ENCODE results near the gene RBBP5.

The RBBP5 gene

DNA sequence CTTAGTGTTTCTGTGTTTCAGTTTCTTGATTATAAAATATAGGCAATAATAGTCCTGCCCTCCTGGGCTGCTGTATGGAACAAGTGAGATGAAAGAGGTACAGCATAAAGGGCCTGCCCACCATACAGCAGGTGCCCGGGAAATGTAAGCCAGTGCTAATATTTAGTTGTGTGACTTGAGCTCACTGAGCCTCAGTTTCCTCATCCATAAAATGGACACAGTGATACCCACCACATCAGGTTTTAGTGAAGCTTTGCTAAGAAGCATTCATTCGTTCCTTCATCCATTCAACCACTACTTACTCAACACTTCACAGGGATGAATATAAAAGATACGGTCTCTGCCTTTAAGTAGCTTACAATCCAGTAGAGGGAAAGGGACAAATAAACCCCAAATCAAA, 58.9 kb downstream of the RBBP5 start:
- Histone ChIP-seq H3K9me3 (ENCODE audit: severe bottlenecking) (no peaks in the 10 kb centered on the region), H3K4me3 (ENCODE audit: severe bottlenecking) (no peak overlapping the region), H3K27ac (ENCODE audit: poor library complexity, severe bottlenecking) (no peak overlapping the region), H3K36me3 (ENCODE audit: low read depth) (no peaks in the 10 kb centered on the region), H3K27me3 (ENCODE audit: insufficient read depth, poor library complexity, severe bottlenecking) (no peaks in the 10 kb centered on the region), H3K4me1 (ENCODE audit: insufficient read depth, poor library complexity, severe bottlenecking) (no peaks in the 10 kb centered on the region)
- ATAC-seq (ENCODE audit: low read depth) (no peak), DNase-seq (ENCODE audit: low spot score) (no peak)
- TF ChIP-seq, protein P1, sequence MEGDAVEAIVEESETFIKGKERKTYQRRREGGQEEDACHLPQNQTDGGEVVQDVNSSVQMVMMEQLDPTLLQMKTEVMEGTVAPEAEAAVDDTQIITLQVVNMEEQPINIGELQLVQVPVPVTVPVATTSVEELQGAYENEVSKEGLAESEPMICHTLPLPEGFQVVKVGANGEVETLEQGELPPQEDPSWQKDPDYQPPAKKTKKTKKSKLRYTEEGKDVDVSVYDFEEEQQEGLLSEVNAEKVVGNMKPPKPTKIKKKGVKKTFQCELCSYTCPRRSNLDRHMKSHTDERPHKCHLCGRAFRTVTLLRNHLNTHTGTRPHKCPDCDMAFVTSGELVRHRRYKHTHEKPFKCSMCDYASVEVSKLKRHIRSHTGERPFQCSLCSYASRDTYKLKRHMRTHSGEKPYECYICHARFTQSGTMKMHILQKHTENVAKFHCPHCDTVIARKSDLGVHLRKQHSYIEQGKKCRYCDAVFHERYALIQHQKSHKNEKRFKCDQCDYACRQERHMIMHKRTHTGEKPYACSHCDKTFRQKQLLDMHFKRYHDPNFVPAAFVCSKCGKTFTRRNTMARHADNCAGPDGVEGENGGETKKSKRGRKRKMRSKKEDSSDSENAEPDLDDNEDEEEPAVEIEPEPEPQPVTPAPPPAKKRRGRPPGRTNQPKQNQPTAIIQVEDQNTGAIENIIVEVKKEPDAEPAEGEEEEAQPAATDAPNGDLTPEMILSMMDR (IDR thresholded peaks at IDR 0.05; ENCODE audit: poor library complexity, severe bottlenecking): no peak

DNA sequence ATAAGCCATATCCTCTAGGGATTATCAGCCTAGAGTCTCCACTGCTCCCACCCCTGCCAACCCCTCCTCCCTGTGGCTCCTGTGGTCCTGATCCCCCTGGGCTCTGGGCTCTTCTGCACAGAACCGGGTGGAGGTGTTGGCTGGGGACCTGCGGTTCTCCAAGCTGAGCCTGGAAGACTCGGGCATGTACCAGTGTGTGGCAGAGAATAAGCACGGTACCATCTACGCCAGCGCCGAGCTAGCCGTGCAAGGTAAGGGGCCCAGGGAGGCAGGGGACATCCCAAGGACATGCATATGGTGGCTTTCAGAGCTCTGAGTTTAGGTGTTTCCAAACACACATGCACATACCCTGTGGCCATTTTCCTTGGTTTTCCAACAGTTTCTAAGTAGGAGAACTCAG, 59.5 kb downstream of the RBBP5 start:
- ATAC-seq (ENCODE audit: low read depth) (no peak), DNase-seq (ENCODE audit: low spot score) (peak; percentile 22)
- TF ChIP-seq, protein P1 (IDR thresholded peaks at IDR 0.05; ENCODE audit: poor library complexity, severe bottlenecking): no peak
- H3K36me3 ChIP-seq (ENCODE audit: low read depth): no peaks in the 10 kb centered on the region
- H3K9me3 ChIP-seq (ENCODE audit: severe bottlenecking): no peaks in the 10 kb centered on the region
- H3K27ac ChIP-seq (ENCODE audit: poor library complexity, severe bottlenecking): no peak overlapping the region
- H3K27me3 ChIP-seq (ENCODE audit: insufficient read depth, poor library complexity, severe bottlenecking): no peaks in the 10 kb centered on the region
- no peaks in the 10 kb centered on the region for H3K4me1 ChIP-seq (ENCODE audit: insufficient read depth, poor library complexity, severe bottlenecking)
- H3K4me3 ChIP-seq (ENCODE audit: severe bottlenecking): no peak overlapping the region

DNA sequence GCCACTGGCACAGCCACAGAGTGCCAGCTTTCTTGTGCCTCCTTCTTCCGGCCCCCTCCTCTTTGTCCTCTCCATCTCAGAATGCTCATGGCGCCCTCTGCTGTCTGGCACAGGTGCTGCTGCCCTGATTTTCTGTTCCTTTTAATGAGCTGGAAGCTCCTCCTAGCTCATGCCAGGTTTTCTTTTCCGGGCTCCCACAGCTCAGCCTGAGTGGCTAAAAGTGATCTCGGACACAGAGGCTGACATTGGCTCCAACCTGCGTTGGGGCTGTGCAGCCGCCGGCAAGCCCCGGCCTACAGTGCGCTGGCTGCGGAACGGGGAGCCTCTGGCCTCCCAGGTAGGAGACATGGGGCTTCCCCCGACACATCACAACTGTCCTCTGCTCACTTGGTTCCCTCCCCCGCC, 60.1 kb downstream of the RBBP5 start:
- Histone ChIP-seq H3K36me3 (ENCODE audit: low read depth) (no peaks in the 10 kb centered on the region), H3K4me3 (ENCODE audit: severe bottlenecking) (no peak overlapping the region), H3K27me3 (ENCODE audit: insufficient read depth, poor library complexity, severe bottlenecking) (no peaks in the 10 kb centered on the region), H3K27ac (ENCODE audit: poor library complexity, severe bottlenecking) (no peak overlapping the region), H3K4me1 (ENCODE audit: insufficient read depth, poor library complexity, severe bottlenecking) (no peaks in the 10 kb centered on the region), H3K9me3 (ENCODE audit: severe bottlenecking) (no peaks in the 10 kb centered on the region)
- TF ChIP-seq, protein P1 (IDR thresholded peaks at IDR 0.05; ENCODE audit: poor library complexity, severe bottlenecking): peak; percentile 86
- ATAC-seq (ENCODE audit: low read depth) (peak; percentile 59), DNase-seq (ENCODE audit: low spot score) (no peak)

DNA sequence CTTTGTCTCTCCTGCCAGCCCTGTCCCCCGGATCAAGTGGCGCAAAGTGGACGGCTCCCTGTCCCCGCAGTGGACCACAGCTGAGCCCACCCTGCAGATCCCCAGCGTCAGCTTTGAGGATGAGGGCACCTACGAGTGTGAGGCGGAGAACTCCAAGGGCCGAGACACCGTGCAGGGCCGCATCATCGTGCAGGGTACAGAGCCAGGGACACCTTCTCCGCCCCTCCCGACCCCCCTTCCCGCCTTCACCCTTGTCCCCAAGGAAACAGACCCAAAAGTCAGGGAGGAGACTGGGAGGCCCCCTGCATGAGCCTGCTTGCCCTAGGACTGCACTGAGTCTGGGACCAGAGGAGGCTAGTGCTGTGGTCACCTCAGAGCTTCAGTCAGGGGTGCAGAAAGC, 60.6 kb downstream of the RBBP5 start:
- Histone ChIP-seq H3K27me3 (ENCODE audit: insufficient read depth, poor library complexity, severe bottlenecking) (no peaks in the 10 kb centered on the region), H3K9me3 (ENCODE audit: severe bottlenecking) (no peaks in the 10 kb centered on the region), H3K4me3 (ENCODE audit: severe bottlenecking) (no peak overlapping the region), H3K27ac (ENCODE audit: poor library complexity, severe bottlenecking) (no peak overlapping the region), H3K4me1 (ENCODE audit: insufficient read depth, poor library complexity, severe bottlenecking) (no peaks in the 10 kb centered on the region), H3K36me3 (ENCODE audit: low read depth) (no peaks in the 10 kb centered on the region)
- ATAC-seq (ENCODE audit: low read depth) (no peak), DNase-seq (ENCODE audit: low spot score) (no peak)
- TF ChIP-seq, protein P1 (IDR thresholded peaks at IDR 0.05; ENCODE audit: poor library complexity, severe bottlenecking): no peak

DNA sequence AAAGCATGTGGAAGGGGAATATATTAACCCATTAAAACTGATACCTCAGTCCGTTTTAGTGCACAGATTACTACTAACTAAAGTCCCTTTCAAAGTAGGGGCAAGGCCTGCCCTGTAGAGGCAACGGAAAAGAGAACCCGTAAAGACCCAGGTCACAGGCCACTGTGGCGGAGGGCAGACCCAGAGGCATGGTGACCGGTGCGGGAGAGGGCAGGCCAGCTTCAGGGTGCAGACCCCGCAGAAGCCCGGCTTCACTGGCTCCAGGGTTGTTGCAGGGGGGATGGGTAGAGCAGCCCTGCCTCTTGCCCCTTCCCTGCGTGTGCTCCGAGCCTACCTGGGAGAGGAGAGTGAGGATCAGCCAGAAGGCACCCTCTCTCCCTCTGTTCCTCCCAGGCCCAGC, 61.0 kb downstream of the RBBP5 start:
- ATAC-seq (ENCODE audit: low read depth) (no peak), DNase-seq (ENCODE audit: low spot score) (no peak)
- H3K36me3 ChIP-seq (ENCODE audit: low read depth): no peaks in the 10 kb centered on the region
- no peak overlapping the region for H3K27ac ChIP-seq (ENCODE audit: poor library complexity, severe bottlenecking)
- H3K4me1 ChIP-seq (ENCODE audit: insufficient read depth, poor library complexity, severe bottlenecking): no peaks in the 10 kb centered on the region
- TF ChIP-seq, protein P1 (IDR thresholded peaks at IDR 0.05; ENCODE audit: poor library complexity, severe bottlenecking): no peak
- no peaks in the 10 kb centered on the region for H3K9me3 ChIP-seq (ENCODE audit: severe bottlenecking)
- H3K27me3 ChIP-seq (ENCODE audit: insufficient read depth, poor library complexity, severe bottlenecking): no peaks in the 10 kb centered on the region
- no peak overlapping the region for H3K4me3 ChIP-seq (ENCODE audit: severe bottlenecking)

Measured in RWPE2 (cell line).